Type B pancreatic cell (in vitro differentiated cells): ENCODE measurements around the gene PTGES3. TPM values are rescaled to one million over a fixed set of nuclear protein-coding genes. Genes with fewer than 3 reads are reported as not detected.

Experiments
- DNase-seq: peaks from one replicate; pipeline ENCODE4 v3.0.0; 2021; ENCODE audit warnings: mixed read lengths; ENCODE audit not compliant: unreplicated experiment; ENCODE audit errors: extremely low spot score
- H3K27ac Mint-ChIP-seq: 2 replicates; pipeline ENCODE4 v1.8.0; 2021; ENCODE audit warnings: mild to moderate bottlenecking, mixed read lengths
- H3K27me3 Mint-ChIP-seq: 2 replicates; pipeline ENCODE4 v1.8.0; 2021; ENCODE audit warnings: mixed read lengths
- H3K36me3 Mint-ChIP-seq: 2 replicates; pipeline ENCODE4 v1.8.0; 2021; ENCODE audit warnings: mixed read lengths
- H3K4me1 Mint-ChIP-seq: one replicate; pipeline ENCODE4 v1.8.0; 2021; ENCODE audit warnings: mixed read lengths; ENCODE audit not compliant: unreplicated experiment
- H3K4me3 Mint-ChIP-seq: 2 replicates; pipeline ENCODE4 v1.8.0; 2021; ENCODE audit warnings: mild to moderate bottlenecking, mixed read lengths
- H3K9me3 Mint-ChIP-seq: 2 replicates; pipeline ENCODE4 v1.8.0; 2021; ENCODE audit warnings: mixed read lengths
- CTCF ChIP-seq: fragments of 200-600 bp; sonication (generic); conservative IDR thresholded peaks from 2 replicates; pipeline ENCODE4 v1.5.0; 2021; ENCODE audit warnings: antibody characterized with exemption, mild to moderate bottlenecking
- total RNA-seq: library from RNA; stranded (reverse); gene quantifications from 2 replicates; pipeline ENCODE4 v1.2.1, GENCODE V29; 2021; ENCODE audit warnings: low replicate concordance

Gene PTGES3
- total RNA-seq, 1 donor from 2014 or later = 219 TPM

- no peaks in the 10 kb centered on the region for H3K27me3 Mint-ChIP-seq
- no peak for TF ChIP-seq CTCF
- no peak overlapping the region for H3K4me3 Mint-ChIP-seq
- no peaks in the 10 kb centered on the region for H3K9me3 Mint-ChIP-seq
- no peak overlapping the region for H3K27ac Mint-ChIP-seq
- peaks cover 7% of the 10 kb centered on the region for H3K4me1 Mint-ChIP-seq
- H3K36me3 Mint-ChIP-seq = peaks cover 40% of the 10 kb centered on the region
- DNase-seq = no peak
Measured at GRCh38 chr12:56616244-56616643, 71.8 kb downstream of the PTGES3 start.

DNA sequence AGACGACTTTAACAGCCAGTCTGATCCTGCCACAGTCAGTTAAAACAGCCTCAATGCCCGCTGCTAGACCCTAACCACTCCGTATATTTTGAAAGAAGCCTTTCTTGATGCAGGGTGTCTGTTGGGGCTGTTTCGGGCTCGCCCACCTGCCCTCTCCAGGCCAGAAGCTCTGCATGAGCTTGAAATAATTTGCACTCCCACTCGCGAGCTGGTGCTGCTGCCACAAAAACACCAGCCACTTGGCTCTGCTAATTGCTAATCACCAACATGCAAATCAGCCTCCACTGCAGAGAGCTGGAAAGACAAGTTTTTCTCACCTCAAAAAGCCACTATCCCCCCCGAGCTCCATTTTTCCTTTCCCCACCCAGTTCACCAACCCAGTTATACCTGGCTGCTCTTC is 73.5 kb downstream of the PTGES3 start:
- Mint-ChIP-seq H3K9me3 (no peaks in the 10 kb centered on the region), H3K27me3 (no peaks in the 10 kb centered on the region), H3K36me3 (peaks cover 41% of the 10 kb centered on the region), H3K27ac (no peak overlapping the region), H3K4me3 (no peak overlapping the region), H3K4me1 (peaks cover 4% of the 10 kb centered on the region)
- no peak for TF ChIP-seq CTCF
- no peak for DNase-seq

Other genes with a start within 250 kb of the PTGES3 start
- 23.0 and 57.4 TPM in 2 replicates for gene TIMELESS, start 238.9 kb downstream of the PTGES3 start, total RNA-seq
- gene MIP, start 233.6 kb downstream of the PTGES3 start, total RNA-seq = not detected in 2 replicates
- gene SPRYD4, start 219.7 kb downstream of the PTGES3 start, total RNA-seq = 3.7 and 4.8 TPM in 2 replicates
- 6.7 and 7.0 TPM in 2 replicates for gene GLS2, start 200.1 kb downstream of the PTGES3 start, total RNA-seq
- 42.7 and 45.9 TPM in 2 replicates for gene RBMS2, start 166.5 kb downstream of the PTGES3 start, total RNA-seq
- gene BAZ2A, start 58.0 kb downstream of the PTGES3 start, total RNA-seq = 108 and 112 TPM in 2 replicates
- gene ATP5F1B, start 42.3 kb downstream of the PTGES3 start, total RNA-seq = 692 and 828 TPM in 2 replicates
- gene NACA, start 37.0 kb upstream of the PTGES3 start, total RNA-seq = 988 and 997 TPM in 2 replicates
- gene PRIM1, start 64.0 kb upstream of the PTGES3 start, total RNA-seq = 13.1 and 27.0 TPM in 2 replicates
- 0.79 and 1.9 TPM in 2 replicates for gene HSD17B6, start 75.0 kb upstream of the PTGES3 start, total RNA-seq
- 0.22 and 0.26 TPM in 2 replicates for gene SDR9C7, start 246.1 kb upstream of the PTGES3 start, total RNA-seq